AG10803 (cell line): ENCODE measurements around the gene TMEM147.

ENCODE experiments used
- DNase-seq: peaks from one replicate; pipeline ENCODE4 v3.0.0; 2010; ENCODE audit warnings: low read depth
- H3K4me3 ChIP-seq: 2 replicates; pipeline ENCODE4 v1.5.1; 2011; ENCODE audit warnings: mild to moderate bottlenecking, low read length, control low read depth
- TF ChIP-seq, protein P1 (sequence below): conservative IDR thresholded peaks from 2 replicates; pipeline ENCODE4 v1.5.1; 2011; ENCODE audit warnings: mild to moderate bottlenecking, low read length, control low read depth, inconsistent platforms

Gene TMEM147

DNA sequence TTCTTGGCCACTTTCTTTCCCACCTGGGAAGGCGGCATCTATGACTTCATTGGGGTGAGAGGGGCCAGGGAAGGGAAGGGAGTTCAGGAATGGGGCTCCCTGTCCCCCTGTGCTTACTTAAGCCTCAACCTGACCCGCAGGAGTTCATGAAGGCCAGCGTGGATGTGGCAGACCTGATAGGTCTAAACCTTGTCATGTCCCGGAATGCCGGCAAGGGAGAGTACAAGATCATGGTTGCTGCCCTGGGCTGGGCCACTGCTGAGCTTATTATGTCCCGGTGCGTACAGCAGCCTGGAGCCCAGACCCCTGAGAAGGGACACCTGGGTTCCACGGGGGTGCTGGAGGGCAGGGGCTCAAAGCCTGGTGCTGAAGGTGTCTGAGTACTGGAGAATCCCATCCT, 1.1 kb downstream of the TMEM147 start:
- peak overlapping the region; percentile 86 for H3K4me3 ChIP-seq
- TF ChIP-seq, protein P1, sequence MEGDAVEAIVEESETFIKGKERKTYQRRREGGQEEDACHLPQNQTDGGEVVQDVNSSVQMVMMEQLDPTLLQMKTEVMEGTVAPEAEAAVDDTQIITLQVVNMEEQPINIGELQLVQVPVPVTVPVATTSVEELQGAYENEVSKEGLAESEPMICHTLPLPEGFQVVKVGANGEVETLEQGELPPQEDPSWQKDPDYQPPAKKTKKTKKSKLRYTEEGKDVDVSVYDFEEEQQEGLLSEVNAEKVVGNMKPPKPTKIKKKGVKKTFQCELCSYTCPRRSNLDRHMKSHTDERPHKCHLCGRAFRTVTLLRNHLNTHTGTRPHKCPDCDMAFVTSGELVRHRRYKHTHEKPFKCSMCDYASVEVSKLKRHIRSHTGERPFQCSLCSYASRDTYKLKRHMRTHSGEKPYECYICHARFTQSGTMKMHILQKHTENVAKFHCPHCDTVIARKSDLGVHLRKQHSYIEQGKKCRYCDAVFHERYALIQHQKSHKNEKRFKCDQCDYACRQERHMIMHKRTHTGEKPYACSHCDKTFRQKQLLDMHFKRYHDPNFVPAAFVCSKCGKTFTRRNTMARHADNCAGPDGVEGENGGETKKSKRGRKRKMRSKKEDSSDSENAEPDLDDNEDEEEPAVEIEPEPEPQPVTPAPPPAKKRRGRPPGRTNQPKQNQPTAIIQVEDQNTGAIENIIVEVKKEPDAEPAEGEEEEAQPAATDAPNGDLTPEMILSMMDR: no peak
- no peak for DNase-seq

DNA sequence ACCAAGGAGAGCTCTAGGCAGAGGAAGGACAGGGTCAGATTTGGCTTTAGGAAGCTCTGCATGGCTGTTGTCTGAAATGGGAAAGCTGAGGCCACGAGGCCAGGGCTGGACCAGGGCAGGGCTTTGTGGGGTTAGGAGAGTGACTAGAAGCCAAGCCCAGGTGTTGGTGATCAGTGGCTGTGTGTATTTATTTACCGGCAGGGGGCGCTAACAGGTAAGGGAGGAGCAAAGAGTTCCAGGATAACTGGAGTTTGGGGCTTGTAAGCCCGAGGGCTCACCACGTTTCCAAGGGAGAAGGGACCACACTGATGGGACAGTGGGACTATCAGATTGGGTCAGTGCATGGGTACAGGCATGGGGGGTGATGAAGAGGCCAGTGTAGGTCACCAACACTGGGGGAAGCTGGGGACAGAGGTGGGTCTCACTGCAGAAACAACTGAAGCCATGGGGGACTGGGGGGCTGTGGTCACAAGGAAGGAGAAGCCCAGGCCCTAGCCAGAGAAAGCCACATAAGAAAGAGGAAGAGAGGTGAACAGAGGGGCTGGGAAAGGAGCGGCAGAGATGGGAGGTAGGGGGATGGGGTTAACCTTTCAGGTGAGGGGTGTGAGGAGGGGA, 3.9 kb downstream of the TMEM147 start:
- TF ChIP-seq, protein P1: peak; percentile 68
- DNase-seq: peak; percentile 66
- no peak overlapping the region for H3K4me3 ChIP-seq

DNA sequence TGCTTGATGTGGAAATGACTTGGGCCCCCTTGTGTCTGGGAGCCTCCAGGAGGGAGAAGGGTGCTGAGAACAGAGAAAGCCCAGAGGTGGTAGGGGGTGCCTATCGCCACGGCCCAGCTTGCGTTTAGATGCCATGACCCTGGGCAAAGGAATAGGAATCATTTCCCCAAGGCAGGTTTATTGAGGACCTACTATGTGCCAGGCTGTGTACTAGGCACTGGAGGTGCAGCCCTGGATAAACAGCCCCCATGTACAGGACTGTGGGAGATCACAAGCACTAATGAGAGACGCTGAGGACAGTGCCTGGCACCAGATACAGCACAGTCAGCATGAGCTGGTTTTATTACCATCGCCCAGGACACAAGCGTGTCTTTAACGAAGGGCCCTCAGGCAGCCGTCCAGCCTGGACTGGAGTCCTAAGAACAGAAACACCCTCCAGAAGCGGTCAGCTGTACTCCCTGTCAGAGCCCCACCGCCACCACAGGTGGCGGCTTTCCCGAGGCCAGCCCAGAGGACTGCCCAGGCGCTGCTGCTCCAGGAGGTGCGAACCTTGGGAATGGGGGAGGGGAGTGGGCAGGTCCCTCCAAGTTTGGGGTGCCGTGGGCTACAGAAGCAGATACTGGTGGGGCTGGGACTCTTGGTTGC, 4.6 kb downstream of the TMEM147 start:
- DNase-seq: no peak
- H3K4me3 ChIP-seq: no peak overlapping the region
- TF ChIP-seq, protein P1: no peak

DNA sequence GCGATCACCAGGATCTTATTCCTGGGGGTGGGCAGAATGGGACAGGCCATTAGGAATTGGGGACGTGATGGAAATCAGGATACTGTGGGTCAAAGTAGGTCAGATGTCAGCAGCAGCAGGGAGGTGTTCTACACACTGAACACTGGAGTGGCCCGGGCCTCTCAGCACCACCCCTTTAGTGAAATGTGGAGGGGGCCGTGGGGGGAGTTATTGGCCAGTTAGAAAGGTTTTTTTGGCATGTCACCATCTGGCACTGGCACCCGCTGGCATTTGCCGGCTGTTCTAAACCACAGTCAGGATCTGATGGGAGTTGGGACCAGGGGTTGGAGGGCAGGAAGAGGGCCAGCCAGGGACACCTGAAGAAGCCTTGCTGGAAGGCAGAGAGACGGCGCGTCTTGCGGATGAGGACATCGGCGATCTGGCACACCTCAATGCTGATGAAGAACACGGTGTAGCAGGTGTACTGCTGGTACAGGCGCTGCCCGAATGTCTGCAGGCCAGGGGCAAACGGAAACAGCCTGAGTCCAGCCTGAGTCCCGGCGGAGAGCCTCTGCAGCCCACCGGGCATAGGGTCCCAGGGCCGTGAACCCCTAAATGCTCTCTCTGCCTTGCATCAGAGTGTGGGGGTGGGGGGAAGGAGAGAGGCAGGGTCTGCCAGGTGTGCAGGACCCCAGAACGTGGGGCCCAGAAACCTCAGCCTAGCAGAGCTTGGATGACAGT, 5.8 kb downstream of the TMEM147 start:
- TF ChIP-seq, protein P1: no peak
- DNase-seq: no peak
- no peak overlapping the region for H3K4me3 ChIP-seq

DNA sequence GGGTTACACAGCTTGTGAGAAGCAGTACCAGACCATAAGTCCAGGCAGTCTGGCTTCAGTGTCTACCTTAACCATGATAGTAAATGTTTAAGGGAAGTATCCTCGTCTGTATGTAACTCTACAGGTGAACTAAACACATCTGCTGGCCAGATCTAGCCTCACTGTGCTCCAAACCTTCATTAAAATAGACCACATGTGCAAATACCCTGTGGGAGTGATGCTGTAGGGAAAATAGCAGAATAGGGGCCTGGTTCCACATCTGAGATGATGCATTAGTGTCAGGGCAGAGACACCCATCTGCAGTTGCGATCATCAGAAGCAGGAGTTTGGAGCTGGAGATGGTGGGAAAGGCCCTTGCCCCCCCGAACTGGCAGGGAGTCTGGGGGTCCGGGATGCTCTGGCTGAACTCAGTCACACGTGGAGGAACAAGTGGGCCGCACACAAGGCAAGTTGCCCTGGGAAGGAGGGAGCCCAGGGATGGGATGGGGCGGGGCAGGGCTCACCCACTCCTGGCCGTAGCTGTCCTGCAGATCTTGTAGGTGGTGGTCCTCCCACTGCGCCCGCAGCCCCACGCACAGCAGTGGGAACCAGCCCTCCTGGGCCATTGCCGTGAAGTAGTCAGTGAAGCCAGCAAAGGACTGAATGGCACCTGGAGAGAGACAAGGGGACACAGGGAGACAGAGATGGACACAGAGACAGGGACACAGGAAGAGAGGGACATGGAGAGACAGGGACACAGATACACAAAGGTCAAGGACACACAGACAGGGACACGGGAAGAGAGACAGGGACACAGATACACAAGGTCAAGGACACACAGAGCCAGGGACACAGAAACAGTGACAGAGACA, 7.3 kb downstream of the TMEM147 start:
- no peak for DNase-seq
- TF ChIP-seq, protein P1: no peak
- no peak overlapping the region for H3K4me3 ChIP-seq

DNA sequence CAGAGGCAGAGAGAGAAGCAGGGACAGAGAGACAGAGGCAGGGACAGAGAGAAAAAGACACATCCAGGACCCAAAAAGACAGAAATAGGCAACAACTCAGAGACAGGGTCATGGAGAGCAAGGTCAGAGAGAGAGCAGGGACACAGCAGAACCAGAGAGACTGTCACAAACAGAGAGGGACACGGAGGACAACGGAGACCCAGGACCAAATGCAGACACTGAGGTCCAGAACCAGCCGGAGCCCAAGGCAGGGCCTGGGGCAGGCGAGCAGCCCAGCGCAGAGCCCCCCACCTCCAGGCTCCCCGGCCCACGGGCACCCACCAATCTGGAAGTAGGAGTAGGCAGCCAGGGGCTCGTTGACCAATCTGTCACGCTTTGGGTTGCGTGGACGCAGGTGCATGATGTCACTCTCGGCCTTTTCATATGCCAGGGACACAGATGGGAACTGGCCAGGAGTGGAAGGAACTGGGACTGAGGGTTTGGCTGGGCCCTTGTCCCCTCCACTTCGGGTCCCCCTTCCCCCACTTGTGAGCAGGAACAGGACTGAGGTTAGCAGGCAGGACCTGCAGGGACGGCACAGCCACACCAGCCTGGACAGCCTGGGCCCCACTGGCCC, 8.1 kb downstream of the TMEM147 start:
- TF ChIP-seq, protein P1: no peak
- H3K4me3 ChIP-seq: no peak overlapping the region
- no peak for DNase-seq
